Activated CD8-positive, alpha-beta T cell treated with anti-CD3 and anti-CD28 coated beads for 36 hours (primary cell): ENCODE data around the gene HNRNPA2B1. TPM values are rescaled to one million over a fixed set of nuclear protein-coding genes. Genes with fewer than 3 reads are reported as not detected.
"Not testable (repeated sequence)": the region's sequence is repeated elsewhere in the genome, so short reads cannot be mapped to it uniquely, and the experiment has no call there.

Experiments used
- ATAC-seq: fragments of 200-7000 bp; cut with Tn5 transposase; one replicate; pipeline ENCODE4 v1.10.0; 2021; ENCODE audit warnings: mild to moderate bottlenecking, moderate library complexity
- CTCF ChIA-PET: fragments of 350-600 bp; sonication (Branson Sonifier 250); formaldehyde crosslinking; loops from one replicate; lab custom pipeline; 2021; ENCODE audit warnings: antibody characterized with exemption; lab: Charles Lee
- POLR2A ChIA-PET: fragments of 350-600 bp; sonication (Branson Sonifier 250); formaldehyde crosslinking; loops from one replicate; lab custom pipeline; 2021; ENCODE audit warnings: antibody characterized with exemption; lab: Charles Lee
- DNase-seq: peaks from one replicate; pipeline ENCODE4 v3.0.0-alpha.2; 2020
- H3K27ac Mint-ChIP-seq: one replicate; pipeline ENCODE4 v1.8.0; 2021; ENCODE audit warnings: mild to moderate bottlenecking, mixed read lengths
- H3K27me3 Mint-ChIP-seq: one replicate; pipeline ENCODE4 v1.8.0; 2021; ENCODE audit warnings: mixed read lengths
- H3K36me3 Mint-ChIP-seq: one replicate; pipeline ENCODE4 v1.8.0; 2021; ENCODE audit warnings: low read depth, mixed read lengths
- H3K4me1 Mint-ChIP-seq: one replicate; pipeline ENCODE4 v1.8.0; 2021; ENCODE audit warnings: low read depth, mixed read lengths
- H3K4me3 Mint-ChIP-seq: one replicate; pipeline ENCODE4 v1.8.0; 2021; ENCODE audit warnings: mild to moderate bottlenecking, moderate library complexity, mixed read lengths
- H3K9me3 Mint-ChIP-seq: one replicate; pipeline ENCODE4 v1.8.0; 2021; ENCODE audit warnings: mixed read lengths
- intact Hi-C: fragments of 100-400 bp; cut with micrococcal nuclease; formaldehyde crosslinking; loops from one replicate; pipeline ENCODE4 v1.10.0; 2022
- total RNA-seq, 2 experiments: library from RNA; stranded (reverse); gene quantifications; one replicate each; pipeline ENCODE4 v1.2.3, GENCODE V29; 2021
- TF ChIP-seq, protein P1 (sequence below): fragments of 200-600 bp; IDR thresholded peaks from one replicate; pipeline ENCODE4 v1.8.0; 2022; ENCODE audit warnings: antibody characterized with exemption, mild to moderate bottlenecking

Gene HNRNPA2B1
- total RNA-seq, 2 experiments from 2014 or later = 871 to 893 TPM

DNA sequence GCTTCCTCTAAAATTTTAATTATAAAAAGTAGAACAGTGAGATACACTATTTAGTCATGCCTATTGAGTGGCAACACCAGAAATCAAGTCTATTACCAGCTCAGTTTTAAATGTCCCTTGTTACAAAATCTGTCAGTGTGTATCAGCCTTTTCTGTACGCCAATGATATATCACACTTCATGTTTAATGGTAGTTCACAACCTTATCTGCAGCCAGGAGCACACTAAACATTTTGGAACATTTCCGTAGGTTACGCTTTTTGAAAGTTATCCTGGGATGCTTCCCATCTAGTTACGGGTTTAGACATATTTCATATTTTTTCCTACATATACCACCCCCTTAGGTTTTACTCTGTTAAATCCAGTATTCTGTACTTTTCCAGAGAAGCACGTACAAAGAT lies 5.4 kb downstream of the HNRNPA2B1 start:
- ATAC-seq (no peak), DNase-seq (no peak)
- Mint-ChIP-seq H3K9me3 (no peaks in the 10 kb centered on the region), H3K27me3 (no peaks in the 10 kb centered on the region), H3K36me3 (peaks cover 96% of the 10 kb centered on the region), H3K4me1 (peaks cover 66% of the 10 kb centered on the region), H3K4me3 (peak overlapping the region; percentile 100), H3K27ac (peak overlapping the region; percentile 94)
- ChIA-PET CTCF (interaction anchor here (1.5 to 10.3 kb wide), 3 partner anchors 104 to 302 kb away, joined by 4 to 141 read pairs (median 6); no protein-coding TSS in a partner anchor), POLR2A (interaction anchor here (0.8 to 19.9 kb wide), 11 partner anchors 5 to 116 kb away, joined by 3 to 588 read pairs (median 9); partner anchors contain the start of genes CBX3, HNRNPA2B1, NFE2L3 and SNX10)
- intact Hi-C loops = no loop called here
- TF ChIP-seq, protein P1, sequence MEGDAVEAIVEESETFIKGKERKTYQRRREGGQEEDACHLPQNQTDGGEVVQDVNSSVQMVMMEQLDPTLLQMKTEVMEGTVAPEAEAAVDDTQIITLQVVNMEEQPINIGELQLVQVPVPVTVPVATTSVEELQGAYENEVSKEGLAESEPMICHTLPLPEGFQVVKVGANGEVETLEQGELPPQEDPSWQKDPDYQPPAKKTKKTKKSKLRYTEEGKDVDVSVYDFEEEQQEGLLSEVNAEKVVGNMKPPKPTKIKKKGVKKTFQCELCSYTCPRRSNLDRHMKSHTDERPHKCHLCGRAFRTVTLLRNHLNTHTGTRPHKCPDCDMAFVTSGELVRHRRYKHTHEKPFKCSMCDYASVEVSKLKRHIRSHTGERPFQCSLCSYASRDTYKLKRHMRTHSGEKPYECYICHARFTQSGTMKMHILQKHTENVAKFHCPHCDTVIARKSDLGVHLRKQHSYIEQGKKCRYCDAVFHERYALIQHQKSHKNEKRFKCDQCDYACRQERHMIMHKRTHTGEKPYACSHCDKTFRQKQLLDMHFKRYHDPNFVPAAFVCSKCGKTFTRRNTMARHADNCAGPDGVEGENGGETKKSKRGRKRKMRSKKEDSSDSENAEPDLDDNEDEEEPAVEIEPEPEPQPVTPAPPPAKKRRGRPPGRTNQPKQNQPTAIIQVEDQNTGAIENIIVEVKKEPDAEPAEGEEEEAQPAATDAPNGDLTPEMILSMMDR = no peak

DNA sequence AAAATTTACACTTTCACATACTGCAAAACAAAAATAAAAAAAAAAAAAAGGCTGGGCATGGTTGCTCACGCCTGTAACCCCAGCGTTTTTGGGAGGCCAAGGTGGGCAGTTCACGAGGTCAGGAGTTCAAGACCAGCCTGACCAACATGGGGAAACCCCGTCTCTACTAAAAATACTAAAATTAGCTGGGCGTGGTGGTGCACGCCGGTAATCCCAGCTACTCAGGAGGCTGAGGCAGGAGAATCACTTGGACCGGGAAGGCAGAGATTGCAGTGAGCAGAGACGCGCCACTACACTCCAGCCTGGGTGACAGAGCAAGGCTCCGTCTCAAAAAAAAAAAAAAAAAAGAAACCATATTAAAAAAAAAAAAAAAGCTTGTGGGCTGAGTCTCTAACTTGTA lies 5.8 kb downstream of the HNRNPA2B1 start:
- H3K9me3 Mint-ChIP-seq, H3K27me3 Mint-ChIP-seq, DNase-seq, ATAC-seq, intact Hi-C loops: not testable (repeated sequence)
- Mint-ChIP-seq H3K36me3 (peaks cover 95% of the 10 kb centered on the region), H3K4me3 (peak overlapping the region; percentile 100), H3K4me1 (peaks cover 70% of the 10 kb centered on the region), H3K27ac (peak overlapping the region; percentile 86)
- POLR2A ChIA-PET = interaction anchor here (0.7 to 19.9 kb wide), 12 partner anchors 5 to 303 kb away, joined by 3 to 588 read pairs (median 8); partner anchors contain the start of genes CBX3, HNRNPA2B1, NFE2L3 and SNX10
- CTCF ChIA-PET = interaction anchor here (1.5 to 10.3 kb wide), 3 partner anchors 104 to 302 kb away, joined by 4 to 141 read pairs (median 6); no protein-coding TSS in a partner anchor

DNA sequence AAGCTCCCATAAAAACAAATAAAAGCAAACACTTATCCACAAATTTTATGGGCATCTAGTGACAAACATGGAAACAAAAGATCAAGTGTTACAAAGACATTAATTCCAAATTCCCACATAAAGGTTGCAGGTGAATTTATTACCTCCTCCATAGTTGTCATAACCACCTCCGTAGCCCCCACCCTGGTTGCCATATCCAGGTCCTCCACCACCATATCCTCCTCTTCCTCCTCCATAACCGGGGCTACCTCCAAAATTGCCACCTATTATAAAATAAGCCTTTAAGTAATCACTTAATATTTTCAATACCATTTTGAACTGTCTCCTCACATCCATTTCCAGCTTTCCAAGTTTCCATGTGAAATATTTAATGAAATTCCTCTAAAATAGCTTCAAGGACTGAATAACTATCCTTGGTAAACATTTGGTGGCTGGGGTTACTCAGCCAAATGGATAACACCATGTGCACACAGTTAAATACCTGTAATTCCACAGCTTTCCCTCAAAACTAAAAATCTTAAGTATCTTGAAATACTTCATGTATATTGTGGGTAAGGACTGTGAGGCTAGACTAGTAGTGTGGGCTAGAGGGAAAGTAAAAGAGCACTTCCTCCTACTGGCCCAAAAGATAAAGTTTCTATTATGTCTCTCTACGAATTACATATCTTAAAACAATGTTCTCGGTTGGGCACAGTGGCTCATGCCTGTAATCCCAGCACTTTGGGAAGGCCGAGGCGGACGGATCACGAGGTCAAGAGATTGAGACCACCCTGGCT lies 6.9 kb downstream of the HNRNPA2B1 start:
- CTCF ChIA-PET = interaction anchor here (0.7 to 10.3 kb wide), 7 partner anchors 42 to 301 kb away, joined by 3 to 141 read pairs (median 4); partner anchors contain the start of gene NFE2L3
- ATAC-seq = peak; percentile 10
- peaks cover 82% of the 10 kb centered on the region for H3K4me1 Mint-ChIP-seq
- POLR2A ChIA-PET = interaction anchor here (0.7 to 19.9 kb wide), 19 partner anchors 6 to 302 kb away, joined by 3 to 588 read pairs (median 5); partner anchors contain the start of genes CBX3, HNRNPA2B1, NFE2L3 and SNX10
- TF ChIP-seq, protein P1 = no peak
- no peaks in the 10 kb centered on the region for H3K27me3 Mint-ChIP-seq
- H3K9me3 Mint-ChIP-seq = no peaks in the 10 kb centered on the region
- intact Hi-C loops = no loop called here
- H3K27ac Mint-ChIP-seq = peak overlapping the region; percentile 86
- H3K36me3 Mint-ChIP-seq = peaks cover 95% of the 10 kb centered on the region
- DNase-seq = no peak
- H3K4me3 Mint-ChIP-seq = peak overlapping the region; percentile 100

DNA sequence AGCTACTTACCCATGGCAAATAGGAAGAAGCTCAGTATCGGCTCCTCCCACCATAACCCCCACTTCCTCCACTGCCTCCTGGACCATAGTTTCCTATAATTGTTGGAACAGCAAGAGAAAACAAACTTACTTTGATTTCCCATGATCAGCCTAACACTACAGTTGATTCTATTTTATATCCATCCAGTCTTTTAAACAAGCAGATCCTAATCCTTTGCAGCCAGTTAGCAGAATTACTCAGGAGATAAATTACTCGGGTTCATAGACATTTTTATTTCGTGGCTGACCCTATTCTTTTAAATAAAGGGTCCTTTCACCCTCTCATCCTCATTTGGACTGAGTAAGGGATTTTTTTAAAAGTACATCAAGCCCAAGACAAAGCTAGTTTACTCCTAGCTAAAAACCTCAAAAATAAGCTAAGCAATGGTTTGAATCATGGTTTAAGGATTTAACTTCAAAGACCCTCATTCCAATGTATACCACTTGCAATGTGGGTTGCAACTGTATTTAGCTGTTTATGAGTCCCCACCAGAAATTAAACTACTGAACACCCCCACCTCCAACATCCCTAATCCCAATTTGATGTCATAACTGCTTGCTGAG lies 8.0 kb downstream of the HNRNPA2B1 start:
- Mint-ChIP-seq H3K9me3 (no peaks in the 10 kb centered on the region), H3K27me3 (no peaks in the 10 kb centered on the region), H3K4me1 (peaks cover 92% of the 10 kb centered on the region), H3K4me3 (peak overlapping the region; percentile 100), H3K36me3 (peaks cover 96% of the 10 kb centered on the region), H3K27ac (peak overlapping the region; percentile 86)
- TF ChIP-seq, protein P1 = no peak
- ChIA-PET CTCF (interaction anchor here (0.7 to 10.3 kb wide), 10 partner anchors 13 to 300 kb away, joined by 3 to 141 read pairs (median 4); partner anchors contain the start of gene NFE2L3), POLR2A (interaction anchor here (0.6 to 19.9 kb wide), 21 partner anchors 5 to 205 kb away, joined by 3 to 588 read pairs (median 5); partner anchors contain the start of genes CBX3, HNRNPA2B1 and NFE2L3)
- DNase-seq (no peak), ATAC-seq (no peak)
- intact Hi-C loops = no loop called here

DNA sequence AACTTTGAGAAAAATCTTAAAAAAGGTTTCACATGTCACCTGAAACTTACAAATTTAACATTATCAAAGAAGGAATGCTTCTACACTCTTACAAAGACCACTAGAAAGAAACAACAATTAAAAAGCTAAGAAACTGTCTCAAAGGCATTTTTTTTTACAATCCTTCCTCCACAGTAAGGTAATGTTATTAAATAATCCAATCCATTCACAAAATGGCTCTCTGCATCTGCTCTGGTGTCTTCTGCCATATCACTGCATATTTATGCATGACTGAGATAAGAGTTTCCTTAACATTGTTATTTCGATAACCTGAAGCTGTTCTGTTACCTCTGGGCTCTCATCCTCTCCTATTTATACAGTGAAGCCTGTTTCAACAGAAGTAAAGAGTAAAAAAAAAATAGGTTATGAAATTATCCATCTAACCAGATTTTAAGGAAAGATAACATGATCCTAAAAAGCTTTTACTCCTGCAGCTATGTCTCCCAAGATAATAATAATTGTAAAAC lies 8.5 kb downstream of the HNRNPA2B1 start:
- CTCF ChIA-PET = interaction anchor here (0.8 to 10.3 kb wide), 10 partner anchors 8 to 299 kb away, joined by 3 to 141 read pairs (median 3); partner anchors contain the start of gene NFE2L3
- H3K4me3 Mint-ChIP-seq = peak overlapping the region; percentile 100
- TF ChIP-seq, protein P1 = no peak

More for the DNA sequence above, 8.5 kb downstream of the HNRNPA2B1 start:
- Mint-ChIP-seq H3K9me3 (no peaks in the 10 kb centered on the region), H3K27me3 (no peaks in the 10 kb centered on the region), H3K4me1 (peaks cover 94% of the 10 kb centered on the region), H3K36me3 (peaks cover 95% of the 10 kb centered on the region), H3K27ac (peak overlapping the region; percentile 86)
- DNase-seq (no peak), ATAC-seq (no peak)
- intact Hi-C loops = no loop called here
- POLR2A ChIA-PET = interaction anchor here (0.6 to 19.9 kb wide), 17 partner anchors 4 to 206 kb away, joined by 3 to 588 read pairs (median 5); partner anchors contain the start of genes CBX3, HNRNPA2B1 and NFE2L3
